Ecto neural progenitor cell (in vitro differentiated cells): ENCODE results near the gene SWAP70.
"Not testable (repeated sequence)": the region's sequence is repeated elsewhere in the genome, so short reads cannot be mapped to it uniquely, and the experiment has no call there.

ENCODE experiments used
- DNase-seq: peaks from one replicate; pipeline ENCODE4 v3.0.0-alpha.2; 2018; ENCODE audit warnings: low spot score

The SWAP70 gene

GRCh38 chr11:9692691-9693090 lies 28.8 kb downstream of the SWAP70 start:
- DNase-seq, result no peak

GRCh38 chr11:9693801-9694553 lies 30.1 kb downstream of the SWAP70 start:
- no peak for DNase-seq

- not testable (repeated sequence) for DNase-seq
Measured at GRCh38 chr11:9695228-9695627, 31.4 kb downstream of the SWAP70 start.

GRCh38 chr11:9697766-9698165 lies 33.9 kb downstream of the SWAP70 start:
- DNase-seq, result no peak

- no peak for DNase-seq
Measured at GRCh38 chr11:9700105-9700801, 36.4 kb downstream of the SWAP70 start.

- DNase-seq, result no peak
Measured at GRCh38 chr11:9701799-9702198, 37.9 kb downstream of the SWAP70 start.

GRCh38 chr11:9703280-9703679 lies 39.4 kb downstream of the SWAP70 start:
- no peak for DNase-seq

- DNase-seq, result no peak
Measured at GRCh38 chr11:9704037-9704436, 40.2 kb downstream of the SWAP70 start.

GRCh38 chr11:9704620-9705019 lies 40.7 kb downstream of the SWAP70 start:
- DNase-seq, result no peak

GRCh38 chr11:9705361-9705760 lies 41.5 kb downstream of the SWAP70 start:
- DNase-seq, result not testable (repeated sequence)

- no peak for DNase-seq
Measured at GRCh38 chr11:9708544-9708943, 44.7 kb downstream of the SWAP70 start.

GRCh38 chr11:9710223-9710622 lies 46.3 kb downstream of the SWAP70 start:
- no peak for DNase-seq

- DNase-seq, result no peak
Measured at GRCh38 chr11:9710852-9711251, 47.0 kb downstream of the SWAP70 start.

GRCh38 chr11:9711454-9712307 lies 47.8 kb downstream of the SWAP70 start:
- DNase-seq, result no peak

- DNase-seq, result no peak
Measured at GRCh38 chr11:9714272-9714940, 50.5 kb downstream of the SWAP70 start.

- DNase-seq, result no peak
Measured at GRCh38 chr11:9716275-9717039, 52.6 kb downstream of the SWAP70 start.

GRCh38 chr11:9717040-9717357 lies 53.1 kb downstream of the SWAP70 start:
- no peak for DNase-seq

GRCh38 chr11:9717719-9718118 lies 53.8 kb downstream of the SWAP70 start:
- no peak for DNase-seq

- DNase-seq, result no peak
Measured at GRCh38 chr11:9718147-9718546, 54.3 kb downstream of the SWAP70 start.

GRCh38 chr11:9719566-9720289 lies 55.9 kb downstream of the SWAP70 start:
- DNase-seq, result no peak

GRCh38 chr11:9720290-9720630 lies 56.4 kb downstream of the SWAP70 start:
- DNase-seq, result no peak
